Measurements from ENCODE around the gene SLC25A12. TPM values are rescaled to one million over a fixed set of nuclear protein-coding genes. Genes with fewer than 3 reads are reported as not detected.

SLC25A12 gene
- total RNA-seq, 3 donors from 2014 or later (not counting 1 experiment from before 2014, with no cell fraction given) = 18.7 to 21.7 (median 19.0) TPM

DNA sequence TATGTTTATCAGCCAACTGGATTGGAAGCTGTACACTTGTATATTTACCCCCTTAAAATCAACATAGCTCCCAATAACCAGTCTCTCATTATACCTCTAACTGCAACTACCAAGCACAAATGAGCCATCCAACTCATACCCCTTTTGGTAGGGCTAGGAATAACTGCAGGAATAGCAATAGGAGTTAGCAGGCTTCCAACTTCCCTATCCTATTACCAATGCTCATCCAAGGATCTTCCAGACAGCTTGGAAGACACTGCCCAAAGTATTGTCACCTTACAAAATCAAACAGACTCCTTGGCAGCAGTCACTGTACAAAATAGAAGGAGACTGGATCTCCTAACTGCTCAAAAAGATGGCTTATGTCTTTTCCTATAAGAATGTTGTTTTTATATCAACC, 61.6 kb downstream of the SLC25A12 start:
- TF ChIP-seq, protein P1, sequence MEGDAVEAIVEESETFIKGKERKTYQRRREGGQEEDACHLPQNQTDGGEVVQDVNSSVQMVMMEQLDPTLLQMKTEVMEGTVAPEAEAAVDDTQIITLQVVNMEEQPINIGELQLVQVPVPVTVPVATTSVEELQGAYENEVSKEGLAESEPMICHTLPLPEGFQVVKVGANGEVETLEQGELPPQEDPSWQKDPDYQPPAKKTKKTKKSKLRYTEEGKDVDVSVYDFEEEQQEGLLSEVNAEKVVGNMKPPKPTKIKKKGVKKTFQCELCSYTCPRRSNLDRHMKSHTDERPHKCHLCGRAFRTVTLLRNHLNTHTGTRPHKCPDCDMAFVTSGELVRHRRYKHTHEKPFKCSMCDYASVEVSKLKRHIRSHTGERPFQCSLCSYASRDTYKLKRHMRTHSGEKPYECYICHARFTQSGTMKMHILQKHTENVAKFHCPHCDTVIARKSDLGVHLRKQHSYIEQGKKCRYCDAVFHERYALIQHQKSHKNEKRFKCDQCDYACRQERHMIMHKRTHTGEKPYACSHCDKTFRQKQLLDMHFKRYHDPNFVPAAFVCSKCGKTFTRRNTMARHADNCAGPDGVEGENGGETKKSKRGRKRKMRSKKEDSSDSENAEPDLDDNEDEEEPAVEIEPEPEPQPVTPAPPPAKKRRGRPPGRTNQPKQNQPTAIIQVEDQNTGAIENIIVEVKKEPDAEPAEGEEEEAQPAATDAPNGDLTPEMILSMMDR (IDR thresholded peaks at IDR 0.05) = no peak
- Mint-ChIP-seq H3K9me3 (no peaks in the 10 kb centered on the region), H3K27ac (no peak overlapping the region), H3K27me3 (ENCODE audit: low read depth in 2 of 2) (no peaks in the 10 kb centered on the region), H3K4me1 (no peaks in the 10 kb centered on the region), H3K36me3 (peaks cover 48% of the 10 kb centered on the region), H3K4me3 (no peak overlapping the region)
- DNase-seq (no peak), ATAC-seq (no peak)
- intact Hi-C loops (cut with micrococcal nuclease) = no loop called here
- no peaks in the 10 kb centered on the region for H3K9me3 ChIP-seq (ENCODE audit: control insufficient read depth, insufficient read depth, low read length)
- peaks cover 68% of the 10 kb centered on the region for H3K36me3 ChIP-seq (ENCODE audit: control insufficient read depth, insufficient read depth, low read length)
- no peak overlapping the region for H3K4me3 ChIP-seq (ENCODE audit: low read length)
- no peaks in the 10 kb centered on the region for H3K4me1 ChIP-seq (ENCODE audit: control insufficient read depth, insufficient read depth, low read length)
- H3K27me3 ChIP-seq (ENCODE audit: control insufficient read depth, insufficient read depth, low read length) = no peaks in the 10 kb centered on the region
- no peak overlapping the region for H3K27ac ChIP-seq (ENCODE audit: low read length)

GRCh38 chr2:171830039-171830438, 64.0 kb downstream of the SLC25A12 start:
- Mint-ChIP-seq H3K27me3 (ENCODE audit: low read depth in 2 of 2) (no peaks in the 10 kb centered on the region), H3K27ac (no peak overlapping the region), H3K36me3 (peaks cover 34% of the 10 kb centered on the region), H3K4me1 (no peaks in the 10 kb centered on the region), H3K9me3 (no peaks in the 10 kb centered on the region), H3K4me3 (no peak overlapping the region)
- intact Hi-C loops (cut with micrococcal nuclease) = no loop called here
- Histone ChIP-seq H3K9me3 (ENCODE audit: control insufficient read depth, insufficient read depth, low read length) (no peaks in the 10 kb centered on the region), H3K27me3 (ENCODE audit: control insufficient read depth, insufficient read depth, low read length) (no peaks in the 10 kb centered on the region), H3K4me1 (ENCODE audit: control insufficient read depth, insufficient read depth, low read length) (no peaks in the 10 kb centered on the region), H3K27ac (ENCODE audit: low read length) (no peak overlapping the region), H3K36me3 (ENCODE audit: control insufficient read depth, insufficient read depth, low read length) (peaks cover 51% of the 10 kb centered on the region), H3K4me3 (ENCODE audit: low read length) (no peak overlapping the region)
- ATAC-seq = no peak
- WGBS (ENCODE audit: insufficient coverage) = 100% methylated on average over 1 of the region's 3 CpGs
- TF ChIP-seq, protein P1 (IDR thresholded peaks at IDR 0.05) = no peak
- no peak for DNase-seq

DNA sequence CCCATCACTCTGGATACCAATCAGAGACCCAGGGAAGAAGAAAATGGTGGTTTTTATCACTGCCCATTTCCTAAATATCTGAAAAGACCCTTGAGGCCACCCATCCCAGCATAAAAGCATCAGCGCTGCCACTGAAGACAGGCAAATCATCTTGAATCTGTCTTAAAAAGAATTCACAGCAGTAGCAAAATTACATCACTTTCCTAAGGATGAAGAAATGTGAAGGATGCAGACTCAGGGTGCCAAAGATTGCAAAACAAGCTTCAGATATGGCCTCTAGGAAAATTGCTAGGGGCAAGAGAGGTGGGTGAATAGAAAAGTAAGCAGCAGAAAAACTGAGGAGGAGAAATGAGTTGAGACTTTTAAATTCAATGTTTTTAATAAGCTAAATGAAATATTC, 70.0 kb downstream of the SLC25A12 start:
- no peaks in the 10 kb centered on the region for H3K27me3 Mint-ChIP-seq (ENCODE audit: low read depth in 2 of 2)
- WGBS (ENCODE audit: insufficient coverage) = 100% methylated on average over 1 of the region's 1 CpG
- no peaks in the 10 kb centered on the region for H3K9me3 Mint-ChIP-seq

More for the DNA sequence above, 70.0 kb downstream of the SLC25A12 start:
- no peak overlapping the region for H3K27ac Mint-ChIP-seq
- no peaks in the 10 kb centered on the region for H3K4me1 Mint-ChIP-seq
- H3K36me3 ChIP-seq (ENCODE audit: control insufficient read depth, insufficient read depth, low read length) = peaks cover 5% of the 10 kb centered on the region
- TF ChIP-seq, protein P1 (IDR thresholded peaks at IDR 0.05) = no peak
- intact Hi-C loops (cut with micrococcal nuclease) = no loop called here
- H3K27ac ChIP-seq (ENCODE audit: low read length) = no peak overlapping the region
- H3K4me3 ChIP-seq (ENCODE audit: low read length) = no peak overlapping the region
- no peak overlapping the region for H3K4me3 Mint-ChIP-seq
- no peaks in the 10 kb centered on the region for H3K4me1 ChIP-seq (ENCODE audit: control insufficient read depth, insufficient read depth, low read length)
- ATAC-seq (no peak), DNase-seq (no peak)
- H3K27me3 ChIP-seq (ENCODE audit: control insufficient read depth, insufficient read depth, low read length) = no peaks in the 10 kb centered on the region
- H3K9me3 ChIP-seq (ENCODE audit: control insufficient read depth, insufficient read depth, low read length) = no peaks in the 10 kb centered on the region
- H3K36me3 Mint-ChIP-seq = no peaks in the 10 kb centered on the region
